Activated CD4-positive, alpha-beta T cell treated with anti-CD3 and anti-CD28 coated beads, Interleukin-2, amount 10 ng/mL, durations not matched to agents 7 days and 5 days (primary cell): ENCODE results near the gene USP6NL. TPM values are rescaled to one million over a fixed set of nuclear protein-coding genes. Genes with fewer than 3 reads are reported as not detected.
"Not testable (repeated sequence)": the region's sequence is repeated elsewhere in the genome, so short reads cannot be mapped to it uniquely, and the experiment has no call there.

ENCODE experiments used
- CTCF ChIA-PET: fragments of 350-600 bp; sonication (Branson Sonifier 250); formaldehyde crosslinking; loops from one replicate; lab custom pipeline; 2021; ENCODE audit warnings: antibody characterized with exemption; lab: Charles Lee
- POLR2A ChIA-PET: fragments of 350-600 bp; sonication (Branson Sonifier 250); formaldehyde crosslinking; loops from one replicate; lab custom pipeline; 2021; ENCODE audit warnings: antibody characterized with exemption; lab: Charles Lee
- DNase-seq: peaks from one replicate; pipeline ENCODE4 v3.0.0-alpha.2; 2020
- H3K27ac Mint-ChIP-seq: one replicate; pipeline ENCODE4 v1.8.0; 2021; ENCODE audit warnings: mild to moderate bottlenecking, moderate library complexity, mixed read lengths
- H3K27me3 Mint-ChIP-seq: one replicate; pipeline ENCODE4 v1.8.0; 2021; ENCODE audit warnings: mixed read lengths
- H3K36me3 Mint-ChIP-seq: one replicate; pipeline ENCODE4 v1.8.0; 2021; ENCODE audit warnings: low read depth, mixed read lengths
- H3K4me1 Mint-ChIP-seq: one replicate; pipeline ENCODE4 v1.8.0; 2021; ENCODE audit warnings: mixed read lengths
- H3K4me3 Mint-ChIP-seq: one replicate; pipeline ENCODE4 v1.8.0; 2021; ENCODE audit warnings: mild to moderate bottlenecking, moderate library complexity, mixed read lengths
- H3K9me3 Mint-ChIP-seq: one replicate; pipeline ENCODE4 v1.8.0; 2021; ENCODE audit warnings: mixed read lengths
- total RNA-seq, 2 experiments: library from RNA; stranded (reverse); gene quantifications; one replicate each; pipeline ENCODE4 v1.2.3, GENCODE V29; 2021

Gene USP6NL
- total RNA-seq, 2 experiments from 2014 or later, result 3.1 to 4.0 TPM

DNA sequence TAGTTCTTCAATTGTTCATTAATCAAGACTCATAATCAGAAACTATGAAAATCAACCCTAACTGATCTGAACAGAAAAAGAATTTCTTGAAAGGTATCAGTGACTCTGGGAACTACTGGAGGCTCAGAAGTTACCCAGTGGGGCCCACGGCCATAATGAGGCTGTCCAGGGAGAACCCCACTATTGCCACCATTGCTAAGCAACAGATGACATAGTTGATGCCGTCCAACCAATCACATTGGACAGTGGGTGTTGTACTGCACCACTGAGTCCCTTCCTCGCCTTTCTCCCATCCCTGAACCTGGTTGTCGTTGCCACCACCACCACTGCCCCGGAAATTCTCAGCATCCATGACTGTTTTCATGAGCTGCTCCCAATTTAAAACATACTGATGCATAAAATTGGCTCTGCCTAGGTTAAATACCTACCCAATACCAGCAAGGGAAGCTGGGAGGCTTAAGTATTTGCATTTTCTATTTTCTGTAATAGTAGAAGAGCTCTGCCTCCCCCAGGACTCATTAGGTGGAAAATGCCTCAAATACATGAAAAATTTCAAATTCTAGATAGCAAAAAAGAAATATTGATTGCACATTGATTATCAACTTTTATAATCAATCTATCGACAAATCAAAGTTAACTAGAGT, 26.7 kb upstream of the USP6NL start:
- no peak for DNase-seq
- peaks cover 6% of the 10 kb centered on the region for H3K9me3 Mint-ChIP-seq
- H3K4me3 Mint-ChIP-seq, result no peak overlapping the region
- peaks cover 3% of the 10 kb centered on the region for H3K36me3 Mint-ChIP-seq
- ChIA-PET CTCF (no interaction called here), POLR2A (no interaction called here)
- peaks cover 8% of the 10 kb centered on the region for H3K4me1 Mint-ChIP-seq
- no peak overlapping the region for H3K27ac Mint-ChIP-seq
- peaks cover 35% of the 10 kb centered on the region for H3K27me3 Mint-ChIP-seq

DNA sequence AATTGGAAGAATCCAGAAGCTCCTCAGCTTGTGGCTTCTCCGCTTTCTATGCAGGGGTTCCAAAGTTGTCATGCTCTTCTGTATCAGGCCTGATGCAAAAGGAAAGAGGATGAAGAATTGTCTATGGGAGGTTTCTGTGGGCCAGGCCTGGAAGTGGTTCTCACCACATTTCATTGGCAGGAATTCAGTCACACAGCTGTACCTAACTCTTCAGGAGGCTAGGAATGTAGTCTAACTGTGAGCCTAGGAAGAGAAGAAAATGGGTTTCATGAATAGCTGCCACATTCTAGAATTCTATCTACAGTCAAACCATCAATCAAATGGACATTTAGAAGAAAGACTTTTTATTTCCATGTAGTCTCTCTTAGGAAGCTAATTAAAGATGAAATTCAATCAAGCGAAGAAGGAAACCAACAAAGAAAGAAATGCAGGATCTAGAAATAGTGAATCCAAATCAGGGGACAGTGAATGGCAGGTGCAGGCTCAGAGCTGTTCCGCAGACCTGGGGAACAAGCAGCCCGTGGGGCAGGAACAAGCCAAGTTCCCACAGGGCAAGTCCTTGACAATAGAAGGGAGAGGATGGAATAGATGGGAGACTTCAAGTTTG, 25.4 kb upstream of the USP6NL start:
- CTCF ChIA-PET, result no interaction called here
- H3K4me3 Mint-ChIP-seq, result no peak overlapping the region
- peaks cover 6% of the 10 kb centered on the region for H3K9me3 Mint-ChIP-seq
- peaks cover 3% of the 10 kb centered on the region for H3K36me3 Mint-ChIP-seq
- H3K4me1 Mint-ChIP-seq, result peaks cover 20% of the 10 kb centered on the region
- peaks cover 35% of the 10 kb centered on the region for H3K27me3 Mint-ChIP-seq
- DNase-seq, result no peak
- no peak overlapping the region for H3K27ac Mint-ChIP-seq
- POLR2A ChIA-PET, result interaction anchor here (0.6 kb wide), 1 partner anchor 129 kb away, joined by 3 read pairs; no protein-coding TSS in a partner anchor

DNA sequence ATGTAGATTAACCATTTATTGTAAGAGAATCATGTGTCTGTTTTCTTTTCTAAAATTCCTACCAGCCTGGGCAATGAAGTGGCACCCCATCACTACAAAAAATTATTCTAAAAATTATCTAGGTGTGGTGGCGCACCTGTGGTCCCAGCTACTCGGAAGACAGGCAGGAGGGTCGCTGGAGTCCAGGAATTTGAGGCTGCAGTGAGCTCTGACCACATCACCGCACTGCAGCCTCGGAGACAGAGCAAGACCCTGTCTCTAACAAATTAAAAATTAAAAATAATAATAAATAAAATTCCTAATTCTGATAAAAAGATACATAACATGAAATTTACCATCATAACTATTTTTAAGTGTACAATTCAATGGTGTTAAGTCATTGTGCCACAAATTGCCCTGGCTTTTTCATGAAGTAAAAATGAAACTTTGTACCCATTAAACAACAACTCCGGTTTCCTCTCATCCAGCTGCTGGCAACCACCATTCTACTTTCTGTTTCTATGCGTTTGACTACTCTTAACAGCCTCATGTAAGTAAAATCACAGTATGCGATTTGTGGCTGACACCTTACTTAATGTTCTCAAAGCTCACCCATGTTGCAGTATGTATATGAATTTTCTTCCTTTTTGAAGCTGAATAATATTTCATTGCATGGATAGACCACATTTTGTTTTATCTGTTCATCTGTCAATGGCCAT, 20.6 kb upstream of the USP6NL start:
- POLR2A ChIA-PET, result no interaction called here
- DNase-seq, result peak; percentile 70
- Mint-ChIP-seq H3K27ac (peak overlapping the region; percentile 85), H3K9me3 (peaks cover 6% of the 10 kb centered on the region), H3K36me3 (peaks cover 3% of the 10 kb centered on the region), H3K27me3 (peaks cover 21% of the 10 kb centered on the region), H3K4me3 (peak overlapping the region; percentile 48), H3K4me1 (peaks cover 25% of the 10 kb centered on the region)
- CTCF ChIA-PET, result interaction anchor here (0.8 to 1.1 kb wide), 2 partner anchors 23 to 28 kb away, joined by 3 read pairs; no protein-coding TSS in a partner anchor

DNA sequence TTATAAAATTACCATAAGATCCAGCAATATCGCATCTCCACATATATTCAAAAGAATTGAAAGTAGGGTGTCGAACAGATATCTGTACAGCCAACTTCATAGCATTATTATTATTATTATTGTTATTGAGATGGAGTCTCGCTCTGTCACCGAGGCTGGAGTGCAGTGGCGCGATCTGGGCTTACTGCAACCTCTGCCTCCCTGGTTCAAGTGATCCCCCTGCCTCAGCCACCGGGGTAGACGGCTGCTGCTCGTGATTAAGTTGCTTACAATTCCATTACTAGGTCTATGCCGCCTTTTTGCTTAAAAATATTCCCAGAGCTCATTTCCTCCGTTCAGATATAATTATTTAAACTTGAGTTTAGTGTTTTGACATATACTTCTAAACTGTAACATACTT, 19.8 kb upstream of the USP6NL start:
- POLR2A ChIA-PET, result no interaction called here
- Mint-ChIP-seq H3K4me1 (peaks cover 21% of the 10 kb centered on the region), H3K4me3 (no peak overlapping the region), H3K27me3 (peaks cover 16% of the 10 kb centered on the region), H3K9me3 (peaks cover 2% of the 10 kb centered on the region), H3K27ac (peak overlapping the region; percentile 82), H3K36me3 (peaks cover 3% of the 10 kb centered on the region)
- CTCF ChIA-PET, result no interaction called here
- no peak for DNase-seq

DNA sequence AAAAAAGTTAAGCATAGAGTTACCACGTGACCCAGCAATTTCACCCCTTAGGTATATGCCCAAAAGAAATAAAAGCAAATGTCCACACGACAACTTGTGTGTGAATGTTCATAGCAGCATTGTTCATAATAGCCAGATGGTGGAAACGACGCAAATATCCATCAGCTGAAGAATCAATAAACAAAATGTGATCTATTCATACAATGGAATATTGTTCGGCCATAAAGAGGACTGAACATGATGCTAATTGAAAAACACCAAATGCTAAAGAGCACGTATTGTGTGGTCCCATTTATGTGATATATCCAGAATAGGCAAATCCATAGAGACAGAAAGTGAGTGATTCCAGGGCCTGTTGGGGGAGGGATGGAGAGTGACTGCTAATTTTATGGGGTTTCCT, 18.3 kb upstream of the USP6NL start:
- H3K27me3 Mint-ChIP-seq, result peaks cover 8% of the 10 kb centered on the region
- no peak for DNase-seq

DNA sequence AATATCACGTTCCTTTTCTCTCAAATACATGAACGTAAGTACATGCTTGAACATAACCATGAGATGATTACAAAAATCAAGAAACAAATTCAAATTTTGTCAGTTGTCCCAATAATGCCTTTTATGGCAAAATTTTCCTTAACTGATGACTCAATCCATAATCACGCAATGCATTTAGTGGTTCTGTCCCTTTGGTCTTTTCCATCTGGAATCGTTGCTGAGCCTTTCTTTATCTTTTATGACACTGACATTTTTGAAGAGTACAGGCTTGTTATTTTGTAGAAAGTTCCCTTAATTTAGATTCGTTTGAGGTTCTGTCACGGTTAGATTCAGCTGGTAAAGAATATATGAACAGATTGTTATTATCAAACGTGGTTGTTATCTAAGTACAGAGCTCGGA, 16.5 kb upstream of the USP6NL start:
- H3K36me3 Mint-ChIP-seq, POLR2A ChIA-PET, H3K27me3 Mint-ChIP-seq, H3K27ac Mint-ChIP-seq, CTCF ChIA-PET, DNase-seq, H3K4me3 Mint-ChIP-seq, H3K9me3 Mint-ChIP-seq: not testable (repeated sequence)
- peaks cover 20% of the 10 kb centered on the region for H3K4me1 Mint-ChIP-seq

More for the DNA sequence above, 18.3 kb upstream of the USP6NL start:
- Mint-ChIP-seq H3K27ac (no peak overlapping the region), H3K9me3 (no peaks in the 10 kb centered on the region), H3K36me3 (no peaks in the 10 kb centered on the region), H3K4me1 (peaks cover 27% of the 10 kb centered on the region), H3K4me3 (no peak overlapping the region)
- ChIA-PET CTCF (no interaction called here), POLR2A (no interaction called here)

DNA sequence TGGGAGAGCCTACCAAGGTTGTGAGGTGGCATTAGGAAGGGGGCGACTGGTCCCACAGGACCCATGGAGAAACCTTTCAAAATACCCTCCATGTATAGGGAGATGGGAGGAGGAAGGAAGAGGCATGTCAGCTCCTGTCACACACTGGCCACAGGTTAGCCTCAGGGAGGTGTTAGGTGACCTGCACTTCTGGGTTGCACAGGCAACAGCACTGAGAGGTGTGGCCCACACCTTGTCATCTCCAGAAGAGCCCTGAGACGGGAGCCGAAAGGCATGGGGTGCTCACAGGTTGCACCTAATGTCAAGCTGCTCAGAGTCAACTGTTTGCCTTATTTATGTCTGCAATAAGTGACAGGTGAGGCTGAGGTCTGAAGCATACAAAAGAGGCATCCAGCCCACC, 14.6 kb upstream of the USP6NL start:
- ChIA-PET POLR2A (no interaction called here), CTCF (interaction anchor here (0.8 kb wide), 2 partner anchors 8 to 83 kb away, joined by 3 read pairs; no protein-coding TSS in a partner anchor)
- H3K4me1 Mint-ChIP-seq, result peaks cover 6% of the 10 kb centered on the region
- no peak for DNase-seq
- H3K9me3 Mint-ChIP-seq, result no peaks in the 10 kb centered on the region
- peaks cover 14% of the 10 kb centered on the region for H3K27me3 Mint-ChIP-seq
- H3K4me3 Mint-ChIP-seq, result no peak overlapping the region
- H3K36me3 Mint-ChIP-seq, result no peaks in the 10 kb centered on the region
- no peak overlapping the region for H3K27ac Mint-ChIP-seq

DNA sequence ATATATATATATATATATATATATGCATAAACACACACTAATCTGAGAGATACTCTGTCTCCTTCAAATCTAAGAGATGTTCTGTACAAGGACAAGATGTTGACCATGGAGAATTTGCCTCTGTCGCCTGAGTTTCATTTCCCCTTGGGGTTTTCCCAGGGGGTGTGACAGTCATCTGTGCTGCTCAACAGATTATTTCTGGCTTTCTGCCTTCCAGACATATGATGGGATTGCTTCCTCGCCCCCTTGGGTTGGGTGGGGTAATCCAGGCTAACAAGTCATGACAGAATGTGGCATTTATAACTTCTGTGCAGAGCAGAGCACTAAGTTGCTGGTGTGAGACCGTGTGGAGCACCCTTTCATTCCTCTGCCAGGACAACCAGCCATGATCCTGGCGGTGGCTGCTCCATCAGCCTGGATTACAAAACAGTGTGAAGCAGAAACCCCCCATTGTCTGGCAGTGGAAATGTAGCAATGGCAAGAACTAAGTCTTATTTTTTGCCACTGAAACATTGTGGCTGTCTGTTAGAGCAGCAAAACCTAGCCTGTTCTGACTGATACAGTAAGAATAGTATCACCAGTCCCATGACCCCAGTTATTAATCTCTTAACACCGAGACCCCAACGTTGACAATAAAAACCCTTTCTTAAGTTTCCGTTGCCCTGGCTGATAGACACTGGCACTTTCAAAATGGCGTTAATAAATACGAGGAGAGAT, 13.7 kb upstream of the USP6NL start:
- peaks cover 19% of the 10 kb centered on the region for H3K27me3 Mint-ChIP-seq
- no peak for DNase-seq
- ChIA-PET CTCF (interaction anchor here (0.6 to 0.8 kb wide), 2 partner anchors 7 to 15 kb away, joined by 3 read pairs; no protein-coding TSS in a partner anchor), POLR2A (no interaction called here)
- H3K36me3 Mint-ChIP-seq, result no peaks in the 10 kb centered on the region
- H3K4me3 Mint-ChIP-seq, result no peak overlapping the region
- H3K9me3 Mint-ChIP-seq, result no peaks in the 10 kb centered on the region
- peaks cover 6% of the 10 kb centered on the region for H3K4me1 Mint-ChIP-seq
- H3K27ac Mint-ChIP-seq, result no peak overlapping the region

DNA sequence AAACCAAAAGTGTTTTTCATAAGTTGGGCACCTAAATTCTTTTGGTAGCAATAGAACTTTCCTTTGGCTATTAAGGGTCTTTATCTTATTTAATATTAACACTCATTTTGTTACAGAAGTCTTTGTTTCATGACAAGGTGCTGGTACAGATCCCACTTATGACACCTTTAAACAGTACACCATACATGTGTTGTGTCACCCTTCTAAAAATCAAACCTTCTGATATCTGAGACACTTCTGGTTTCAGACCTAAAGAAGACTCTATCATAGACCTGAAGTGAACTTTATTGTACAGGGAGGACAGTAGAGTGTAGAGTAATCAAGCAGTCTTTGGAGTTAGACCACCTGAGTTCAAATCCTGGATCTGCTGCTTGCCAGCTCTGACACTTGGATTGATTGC, 5.8 kb upstream of the USP6NL start:
- DNase-seq, result no peak
- H3K27me3 Mint-ChIP-seq, result peaks cover 35% of the 10 kb centered on the region
- H3K9me3 Mint-ChIP-seq, result peaks cover 22% of the 10 kb centered on the region
- H3K36me3 Mint-ChIP-seq, result peaks cover 5% of the 10 kb centered on the region
- CTCF ChIA-PET, result interaction anchor here (1.0 kb wide), 1 partner anchor 8 kb away, joined by 3 read pairs; no protein-coding TSS in a partner anchor
- peaks cover 14% of the 10 kb centered on the region for H3K4me1 Mint-ChIP-seq
- no peak overlapping the region for H3K4me3 Mint-ChIP-seq
- POLR2A ChIA-PET, result no interaction called here
- H3K27ac Mint-ChIP-seq, result no peak overlapping the region

DNA sequence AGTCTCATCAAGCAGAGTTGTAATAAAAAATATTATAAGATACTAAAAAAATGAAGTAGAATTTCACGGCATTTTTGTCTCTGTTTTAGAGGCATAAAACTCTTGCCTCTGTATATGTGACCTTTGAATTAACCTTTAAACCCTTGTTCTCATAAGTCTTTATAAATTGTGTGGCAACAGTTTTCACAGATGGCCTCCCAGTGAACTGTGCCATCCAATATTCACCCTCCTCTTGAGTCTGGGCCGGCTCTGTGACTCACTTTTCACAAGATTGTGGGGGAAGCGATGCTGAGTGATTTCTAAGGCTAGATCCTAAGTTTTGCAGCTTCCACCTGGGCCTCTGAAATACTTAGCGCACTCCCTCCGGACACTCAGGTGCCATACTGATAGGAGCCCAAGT, 4.6 kb upstream of the USP6NL start:
- H3K4me1 Mint-ChIP-seq, result peaks cover 18% of the 10 kb centered on the region
- no peak for DNase-seq
- no peak overlapping the region for H3K4me3 Mint-ChIP-seq
- POLR2A ChIA-PET, result no interaction called here
- peaks cover 34% of the 10 kb centered on the region for H3K27me3 Mint-ChIP-seq
- CTCF ChIA-PET, result interaction anchor here (1.0 kb wide), 1 partner anchor 22 kb away, joined by 3 read pairs; no protein-coding TSS in a partner anchor
- H3K27ac Mint-ChIP-seq, result no peak overlapping the region
- peaks cover 22% of the 10 kb centered on the region for H3K9me3 Mint-ChIP-seq
- H3K36me3 Mint-ChIP-seq, result peaks cover 5% of the 10 kb centered on the region

DNA sequence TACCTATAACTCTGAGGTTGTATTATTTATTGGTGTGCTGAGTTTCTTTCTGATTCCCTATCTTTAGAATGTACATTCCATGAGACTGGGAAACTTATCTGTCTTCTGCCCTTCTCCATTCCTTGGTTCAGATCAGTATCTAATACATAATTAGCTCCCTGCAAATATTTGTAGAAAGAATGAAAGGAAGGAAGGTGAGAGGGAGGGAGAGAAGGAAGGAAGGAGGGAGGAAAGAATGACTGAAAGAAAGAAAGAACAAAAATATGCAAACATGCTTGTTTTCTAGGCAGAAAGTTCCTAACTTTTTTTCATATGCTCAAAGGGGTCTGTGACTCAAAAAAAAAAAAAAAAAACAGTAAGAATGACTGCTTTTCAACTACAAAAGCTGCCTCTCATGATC, 3.9 kb upstream of the USP6NL start:
- peaks cover 34% of the 10 kb centered on the region for H3K27me3 Mint-ChIP-seq
- ChIA-PET POLR2A (no interaction called here), CTCF (no interaction called here)
- no peak overlapping the region for H3K4me3 Mint-ChIP-seq
- no peak overlapping the region for H3K27ac Mint-ChIP-seq
- peaks cover 22% of the 10 kb centered on the region for H3K9me3 Mint-ChIP-seq
- H3K4me1 Mint-ChIP-seq, result peaks cover 22% of the 10 kb centered on the region
- DNase-seq, result no peak
- peaks cover 5% of the 10 kb centered on the region for H3K36me3 Mint-ChIP-seq
